Neuronal stem cell (in vitro differentiated cells): ENCODE measurements around the gene ARHGAP42.

Experiments
- DNase-seq: peaks from one replicate; pipeline ENCODE4 v3.0.0-alpha.2; 2013; ENCODE audit warnings: low spot score
- H2AFZ ChIP-seq: one replicate; pipeline ENCODE4 v1.6.1; 2013; ENCODE audit warnings: mild to moderate bottlenecking, low read length, inconsistent platforms
- H2AK5ac ChIP-seq: 2 replicates; pipeline ENCODE4 v1.6.1; 2013; ENCODE audit warnings: low read depth, mild to moderate bottlenecking, inconsistent platforms, low read length, moderate library complexity, mixed read lengths
- H2BK120ac ChIP-seq: 2 replicates; pipeline ENCODE4 v1.6.1; 2013; ENCODE audit warnings: low read depth, mild to moderate bottlenecking, inconsistent platforms, low read length, moderate library complexity, mixed read lengths
- H2BK12ac ChIP-seq: one replicate; pipeline ENCODE4 v1.6.1; 2013; ENCODE audit warnings: low read length, inconsistent platforms
- H2BK15ac ChIP-seq: 2 replicates; pipeline ENCODE4 v1.6.1; 2013; ENCODE audit warnings: mild to moderate bottlenecking, low read length, inconsistent platforms, mixed read lengths
- H2BK5ac ChIP-seq: one replicate; pipeline ENCODE4 v1.6.1; 2013; ENCODE audit warnings: inconsistent platforms, mild to moderate bottlenecking, low read length, moderate library complexity
- H3K14ac ChIP-seq: one replicate; pipeline ENCODE4 v1.6.1; 2013; ENCODE audit warnings: low read length, inconsistent platforms
- H3K18ac ChIP-seq: 2 replicates; pipeline ENCODE4 v1.6.1; 2013; ENCODE audit warnings: low read length, inconsistent platforms
- H3K23ac ChIP-seq: 2 replicates; pipeline ENCODE4 v1.6.1; 2013; ENCODE audit warnings: low read depth, mild to moderate bottlenecking, mixed read lengths, low read length, inconsistent platforms; ENCODE audit not compliant: poor library complexity
- H3K27ac ChIP-seq: replicated peaks from 3 replicates; pipeline ENCODE4 v1.5.1; 2013; ENCODE audit warnings: low read length, inconsistent platforms
- H3K27me3 ChIP-seq, 3 experiments: 2 replicates each; pipeline ENCODE4 v1.6.1; 2013; ENCODE audit warnings: low read length in 3 of 3, mild to moderate bottlenecking in 2 of 3, inconsistent platforms in 1 of 3, low read depth in 1 of 3, mixed read lengths in 1 of 3, moderate library complexity in 1 of 3; ENCODE audit not compliant: control insufficient read depth in 3 of 3, insufficient read depth in 3 of 3
- H3K36me3 ChIP-seq, 2 donors: replicated peaks in 1 of 2; 2 replicates each; pipeline ENCODE4 v1.6.1; 2013; ENCODE audit warnings: low read length in 2 of 2; ENCODE audit not compliant: control insufficient read depth in 2 of 2, insufficient read depth in 2 of 2
- H3K4ac ChIP-seq: 2 replicates; pipeline ENCODE4 v1.6.1; 2013; ENCODE audit warnings: inconsistent platforms, mild to moderate bottlenecking, low read length, moderate library complexity
- H3K4me1 ChIP-seq, 2 donors: 1 replicate in 1 of 2; 2 replicates in 1 of 2; pipeline ENCODE4 v1.6.1; 2013; ENCODE audit warnings: low read length in 2 of 2, low read depth in 1 of 2; ENCODE audit not compliant: control insufficient read depth in 2 of 2, insufficient read depth in 1 of 2
- H3K4me2 ChIP-seq: one replicate; pipeline ENCODE4 v1.6.1; 2013; ENCODE audit warnings: mild to moderate bottlenecking, low read length, inconsistent platforms; ENCODE audit not compliant: insufficient read depth, poor library complexity, severe bottlenecking
- H3K4me3 ChIP-seq, 2 donors: 2 replicates each; pipeline ENCODE4 v1.5.1; 2013; ENCODE audit warnings: low read length in 2 of 2, mild to moderate bottlenecking in 2 of 2, inconsistent platforms in 1 of 2, moderate library complexity in 1 of 2
- H3K79me1 ChIP-seq: one replicate; pipeline ENCODE4 v1.6.1; 2013; ENCODE audit warnings: low read depth, mild to moderate bottlenecking, inconsistent platforms, low read length, moderate library complexity
- H3K9ac ChIP-seq: one replicate; pipeline ENCODE4 v1.6.1; 2013; ENCODE audit warnings: mild to moderate bottlenecking, low read depth, low read length, inconsistent platforms; ENCODE audit not compliant: poor library complexity
- H3K9me3 ChIP-seq, 2 donors: replicated peaks in 1 of 2; 2 replicates each; pipeline versions ENCODE3 to v1.6.1; 2013; ENCODE audit warnings: low read length in 2 of 2, mild to moderate bottlenecking in 2 of 2, inconsistent platforms in 1 of 2, low read depth in 1 of 2, mixed read lengths in 1 of 2, moderate library complexity in 1 of 2; ENCODE audit not compliant: control insufficient read depth in 2 of 2, insufficient read depth in 1 of 2
- H4K8ac ChIP-seq: one replicate; pipeline ENCODE4 v1.6.1; 2013; ENCODE audit warnings: low read depth, mild to moderate bottlenecking, inconsistent platforms, low read length, moderate library complexity
- H4K91ac ChIP-seq: one replicate; pipeline ENCODE4 v1.6.1; 2013; ENCODE audit warnings: low read length, low read depth, mild to moderate bottlenecking, inconsistent platforms; ENCODE audit not compliant: poor library complexity
- WGBS, 2 donors: extraction: QIAGEN DNeasy Blood & Tissue Kit; methylation state at CpG; one replicate each; pipeline ENCODE4 v1.1.7; 2013; ENCODE audit warnings: missing lambda C conversion rate in 2 of 2, mixed read lengths in 1 of 2; ENCODE audit not compliant: insufficient read length in 2 of 2, insufficient replicate concordance in 1 of 2; ENCODE audit errors: extremely low coverage in 2 of 2; 5-methylcytosine and 5-hydroxymethylcytosine counted together

ARHGAP42 gene

DNA sequence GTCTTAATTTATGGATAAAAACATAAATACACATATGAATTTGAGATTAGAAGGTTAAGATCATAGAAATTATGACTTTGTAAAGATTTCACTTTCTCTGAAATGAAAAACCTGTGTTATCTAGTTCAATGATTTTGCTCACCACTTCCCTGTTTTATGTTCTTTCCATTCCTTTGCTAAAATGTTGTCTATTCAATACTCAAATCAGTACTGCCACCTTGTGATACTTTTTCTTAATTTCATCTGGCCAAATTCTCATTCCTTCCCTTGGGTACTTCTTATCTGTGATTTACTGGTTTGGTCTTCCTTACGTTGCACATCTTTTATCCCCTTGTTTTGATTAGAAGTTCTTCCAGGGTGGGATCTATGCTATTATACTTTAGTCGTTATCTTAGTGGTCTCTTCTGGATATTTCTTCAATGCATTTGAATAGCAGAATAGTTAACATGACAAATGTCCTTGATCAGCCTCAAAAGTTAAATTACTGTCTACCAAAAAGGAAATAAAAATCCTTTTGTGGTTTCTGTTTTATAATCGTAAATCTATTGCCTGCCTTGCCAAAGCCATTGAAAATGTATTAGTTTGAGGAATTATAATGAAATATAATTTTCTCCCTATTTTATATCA is 245.5 kb downstream of the ARHGAP42 start:
- no peak overlapping the region for H2BK5ac ChIP-seq
- H2BK120ac ChIP-seq, result no peak overlapping the region
- H3K79me1 ChIP-seq, result no peaks in the 10 kb centered on the region
- H3K27me3 ChIP-seq, result no peaks in the 10 kb centered on the region
- no peak overlapping the region for H2BK15ac ChIP-seq
- no peak overlapping the region for H3K9ac ChIP-seq
- no peak overlapping the region for H3K27ac ChIP-seq
- H2AFZ ChIP-seq, result no peak overlapping the region
- H3K14ac ChIP-seq, result no peak overlapping the region
- H3K9me3 ChIP-seq, result no peaks in the 10 kb centered on the region
- no peak for DNase-seq
- no CpG with 5 or more reads among the region's 3 CpGs for WGBS, 2 donors
- H3K36me3 ChIP-seq, result no peaks in the 10 kb centered on the region
- H3K23ac ChIP-seq, result no peak overlapping the region
- H2AK5ac ChIP-seq, result no peak overlapping the region
- no peak overlapping the region for H3K4me2 ChIP-seq
- H2BK12ac ChIP-seq, result no peak overlapping the region
- H4K8ac ChIP-seq, result no peak overlapping the region
- H3K4me3 ChIP-seq, result no peak overlapping the region
- peaks cover 0 to 4% of the 10 kb centered on the region in 2 donors for H3K4me1 ChIP-seq
- H3K18ac ChIP-seq, result no peak overlapping the region
- no peak overlapping the region for H4K91ac ChIP-seq
- no peak overlapping the region for H3K4ac ChIP-seq

- no peak overlapping the region for H2AFZ ChIP-seq
- no peaks in the 10 kb centered on the region for H3K79me1 ChIP-seq
- no peak for DNase-seq
- H2BK120ac ChIP-seq, result no peak overlapping the region
- H3K23ac ChIP-seq, result no peak overlapping the region
- H3K4me2 ChIP-seq, result no peak overlapping the region
- no peaks in the 10 kb centered on the region for H3K36me3 ChIP-seq
- WGBS, 2 donors, result no CpG with 5 or more reads among the region's 6 CpGs
- H4K8ac ChIP-seq, result no peak overlapping the region
- no peak overlapping the region for H3K4me3 ChIP-seq
- H3K4ac ChIP-seq, result no peak overlapping the region
- no peak overlapping the region for H4K91ac ChIP-seq
- H3K4me1 ChIP-seq, result peaks cover 0 to 4% of the 10 kb centered on the region in 2 donors
- H3K27me3 ChIP-seq, result no peaks in the 10 kb centered on the region
- H3K9ac ChIP-seq, result no peak overlapping the region
- no peak overlapping the region for H2AK5ac ChIP-seq
- no peaks in the 10 kb centered on the region for H3K9me3 ChIP-seq
- H2BK15ac ChIP-seq, result no peak overlapping the region
- no peak overlapping the region for H2BK5ac ChIP-seq
- H2BK12ac ChIP-seq, result no peak overlapping the region
- no peak overlapping the region for H3K14ac ChIP-seq
- H3K18ac ChIP-seq, result no peak overlapping the region
- no peak overlapping the region for H3K27ac ChIP-seq
Observed at GRCh38 chr11:100936781-100937180, 249.7 kb downstream of the ARHGAP42 start.

- Histone ChIP-seq H3K23ac (no peak overlapping the region), H2BK5ac (no peak overlapping the region), H3K27me3 (no peaks in the 10 kb centered on the region), H3K14ac (no peak overlapping the region), H2BK12ac (no peak overlapping the region), H3K79me1 (no peaks in the 10 kb centered on the region), H3K4me2 (no peak overlapping the region), H2AFZ (no peak overlapping the region), H4K8ac (no peak overlapping the region), H2BK120ac (no peak overlapping the region), H3K18ac (no peak overlapping the region), H2AK5ac (no peak overlapping the region), H3K9ac (no peak overlapping the region), H3K36me3 (no peaks in the 10 kb centered on the region), H3K9me3 (no peaks in the 10 kb centered on the region), H2BK15ac (no peak overlapping the region), H3K27ac (no peak overlapping the region), H3K4ac (no peak overlapping the region), H4K91ac (no peak overlapping the region), H3K4me1 (peaks cover 0 to 8% of the 10 kb centered on the region in 2 donors), H3K4me3 (no peak overlapping the region)
- DNase-seq, result no peak
- WGBS, 2 donors, result no CpG with 5 or more reads among the region's 5 CpGs
Observed at GRCh38 chr11:100939571-100939970, 252.5 kb downstream of the ARHGAP42 start.

DNA sequence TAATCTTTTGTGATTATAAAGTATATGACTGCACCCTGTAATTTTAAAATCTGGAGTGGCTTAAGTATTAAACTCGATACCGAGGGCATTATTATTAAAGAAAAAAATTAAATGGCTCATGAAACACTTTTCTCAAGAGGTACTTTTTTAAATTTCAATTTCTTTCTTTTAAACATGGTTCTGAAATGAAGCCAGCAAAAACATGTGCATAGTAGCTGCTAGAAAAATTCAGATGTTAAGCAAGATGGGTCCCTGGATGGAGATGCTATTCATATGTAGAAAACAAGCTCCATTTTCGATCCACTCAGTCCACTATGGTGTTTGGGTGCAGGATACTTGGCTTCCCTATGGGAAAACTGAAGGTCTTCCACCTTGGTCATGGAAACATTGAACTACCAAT is 253.0 kb downstream of the ARHGAP42 start:
- Histone ChIP-seq H3K4me3 (no peak overlapping the region), H3K4ac (no peak overlapping the region), H3K14ac (no peak overlapping the region), H3K9me3 (no peaks in the 10 kb centered on the region), H3K79me1 (no peaks in the 10 kb centered on the region), H3K27me3 (no peaks in the 10 kb centered on the region), H2AK5ac (no peak overlapping the region), H3K4me2 (no peak overlapping the region), H2BK15ac (no peak overlapping the region), H2BK120ac (no peak overlapping the region), H4K91ac (no peak overlapping the region), H3K23ac (no peak overlapping the region), H2AFZ (no peak overlapping the region), H2BK5ac (no peak overlapping the region), H3K36me3 (no peaks in the 10 kb centered on the region), H3K18ac (no peak overlapping the region), H4K8ac (no peak overlapping the region), H2BK12ac (no peak overlapping the region), H3K9ac (no peak overlapping the region), H3K4me1 (peaks cover 0 to 8% of the 10 kb centered on the region in 2 donors), H3K27ac (no peak overlapping the region)
- WGBS, 2 donors, result no CpG with 5 or more reads among the region's 3 CpGs
- DNase-seq, result no peak
